SK-N-SH (cell line): ENCODE results near the gene OGDH.

Experiments
- CTCF ChIP-seq: fragments of 200-600 bp; sonication (generic); IDR thresholded peaks from 2 replicates; pipeline ENCODE4 v1.6.1; 2017; ENCODE audit warnings: antibody characterized with exemption, mild to moderate bottlenecking, moderate library complexity
- EP300 ChIP-seq, 2 experiments: IDR thresholded peaks; 2 replicates each; pipeline versions ENCODE4 v1.4.0 to v1.6.1; 2012; ENCODE audit warnings: borderline replicate concordance in 1 of 2, low read depth in 1 of 2, low read length in 1 of 2
- FOXJ3 ChIP-seq: sonication (generic); formaldehyde crosslinking; IDR thresholded peaks from 2 replicates; pipeline ENCODE4 v1.5.1; 2020; ENCODE audit warnings: mild to moderate bottlenecking, missing genetic modification reagents
- NRF1 ChIP-seq: IDR thresholded peaks from 2 replicates; pipeline ENCODE4 v1.6.1; 2012; ENCODE audit warnings: low read depth, mild to moderate bottlenecking, low read length
- TAF1 ChIP-seq: IDR thresholded peaks from 2 replicates; pipeline ENCODE4 v1.6.1; 2012; ENCODE audit warnings: low read depth, mild to moderate bottlenecking, low read length, moderate library complexity, borderline replicate concordance
- USF2 ChIP-seq: fragments of 150-350 bp; IDR thresholded peaks from 2 replicates; pipeline ENCODE4 v1.6.1; 2017; ENCODE audit warnings: antibody characterized with exemption, low read length, low read depth, borderline replicate concordance

GRCh38 chr7:44569959-44570358 lies 36.5 kb upstream of the OGDH start:
- TF ChIP-seq CTCF (no peak), EP300 (IDR thresholded peaks at IDR 0.05; ENCODE audit: borderline replicate concordance in 1 of 2, low read depth in 1 of 2, low read length in 1 of 2) (no peak), TAF1 (no peak), USF2 (no peak), FOXJ3 (CRISPR knock-in tag) (no peak), NRF1 (no peak)
